ENCODE data around the gene ACSL3.
"Not testable (repeated sequence)": the region's sequence is repeated elsewhere in the genome, so short reads cannot be mapped to it uniquely, and the experiment has no call there.

ACSL3 gene

GRCh38 chr2:222915092-222915957, 54.5 kb downstream of the ACSL3 start:
- no peak for DNase-seq

GRCh38 chr2:222916229-222917197, 55.7 kb downstream of the ACSL3 start:
- DNase-seq: no peak

GRCh38 chr2:222917212-222917611, 56.4 kb downstream of the ACSL3 start:
- DNase-seq: not testable (repeated sequence)

- DNase-seq: no peak
These were observed 59.1 kb downstream of the ACSL3 start for GRCh38 chr2:222919841-222920526.

- DNase-seq: no peak
These were observed 59.9 kb downstream of the ACSL3 start for GRCh38 chr2:222920657-222921186.

GRCh38 chr2:222922019-222922800, 61.4 kb downstream of the ACSL3 start:
- DNase-seq: no peak

- no peak for DNase-seq
These were observed 66.1 kb downstream of the ACSL3 start for GRCh38 chr2:222926915-222927314.

GRCh38 chr2:222927600-222927999, 66.8 kb downstream of the ACSL3 start:
- no peak for DNase-seq

- no peak for DNase-seq
These were observed 67.5 kb downstream of the ACSL3 start for GRCh38 chr2:222928335-222928734.

GRCh38 chr2:222930862-222931261, 70.0 kb downstream of the ACSL3 start:
- no peak for DNase-seq

GRCh38 chr2:222931659-222932058, 70.8 kb downstream of the ACSL3 start:
- no peak for DNase-seq

- DNase-seq: no peak
These were observed 72.6 kb downstream of the ACSL3 start for GRCh38 chr2:222933458-222933857.

- no peak for DNase-seq
These were observed 75.0 kb downstream of the ACSL3 start for GRCh38 chr2:222935688-222936298.

GRCh38 chr2:222936705-222937104, 75.9 kb downstream of the ACSL3 start:
- no peak for DNase-seq

GRCh38 chr2:222938327-222938726, 77.5 kb downstream of the ACSL3 start:
- no peak for DNase-seq

- DNase-seq: peak; percentile 74 to 75
These were observed 78.5 kb downstream of the ACSL3 start for GRCh38 chr2:222939208-222939856.

GRCh38 chr2:222939979-222940378, 79.1 kb downstream of the ACSL3 start:
- DNase-seq: no peak

- no peak for DNase-seq
These were observed 80.7 kb downstream of the ACSL3 start for GRCh38 chr2:222941510-222942032.

- DNase-seq: no peak
These were observed 81.7 kb downstream of the ACSL3 start for GRCh38 chr2:222942561-222942960.

- DNase-seq: no peak
These were observed 82.1 kb downstream of the ACSL3 start for GRCh38 chr2:222942977-222943376.

- DNase-seq: no peak
These were observed 83.0 kb downstream of the ACSL3 start for GRCh38 chr2:222943820-222944219.
